Karpas-422 (cell line): Measurements from ENCODE around the gene TSC2. TPM values are rescaled to one million over a fixed set of nuclear protein-coding genes. Genes with fewer than 3 reads are reported as not detected.
A peak's percentile ranks its signal among the peaks of the same experiment; 100 is the strongest.
"Not testable (repeated sequence)": the region's sequence is repeated elsewhere in the genome, so short reads cannot be mapped to it uniquely, and the experiment has no call there.

Experiments used
- DNase-seq: peaks from one replicate; pipeline ENCODE4 v3.0.0-alpha.2; 2015
- H2AFZ ChIP-seq: fragments of 200-600 bp; sonication (generic); 2 replicates; pipeline ENCODE4 v1.6.1; 2014; ENCODE audit warnings: antibody characterized with exemption, low read length, mixed read lengths
- H3K27ac ChIP-seq: fragments of 200-600 bp; sonication (generic); 2 replicates; pipeline ENCODE4 v1.5.1; 2014; ENCODE audit warnings: mild to moderate bottlenecking, low read length, moderate library complexity
- H3K27me3 ChIP-seq: fragments of 200-600 bp; sonication (generic); 2 replicates; pipeline ENCODE4 v1.6.1; 2014; ENCODE audit warnings: low read length, mixed read lengths
- H3K36me3 ChIP-seq: fragments of 200-600 bp; sonication (generic); 2 replicates; pipeline ENCODE4 v1.6.1; 2014; ENCODE audit warnings: low read length, mixed read lengths; ENCODE audit not compliant: insufficient read depth
- H3K4me1 ChIP-seq: fragments of 200-600 bp; sonication (generic); 2 replicates; pipeline ENCODE4 v1.6.1; 2014; ENCODE audit warnings: mild to moderate bottlenecking, low read length, mixed read lengths
- H3K4me2 ChIP-seq: fragments of 200-600 bp; sonication (generic); 2 replicates; pipeline ENCODE4 v1.6.1; 2014; ENCODE audit warnings: low read length, low read depth, mild to moderate bottlenecking; ENCODE audit not compliant: poor library complexity, severe bottlenecking
- H3K4me3 ChIP-seq: fragments of 200-600 bp; sonication (generic); 2 replicates; pipeline ENCODE4 v1.5.1; 2014; ENCODE audit warnings: mild to moderate bottlenecking, antibody characterized with exemption, low read length, mixed read lengths
- H3K79me2 ChIP-seq: fragments of 200-600 bp; sonication (generic); 2 replicates; pipeline ENCODE4 v1.6.1; 2014; ENCODE audit warnings: mild to moderate bottlenecking, low read length, mixed read lengths
- H3K9ac ChIP-seq: fragments of 200-600 bp; sonication (generic); 2 replicates; pipeline ENCODE4 v1.6.0; 2014; ENCODE audit warnings: low read length
- H3K9me2 ChIP-seq: fragments of 200-600 bp; sonication (generic), shearing (Covaris generic); replicated peaks from 2 replicates; pipeline ENCODE4 v1.6.0; 2014; ENCODE audit warnings: mild to moderate bottlenecking, low read length, moderate library complexity; ENCODE audit not compliant: insufficient read depth
- H3K9me3 ChIP-seq: fragments of 300-700, 200-600 bp; sonication (generic); 2 replicates; pipeline ENCODE4 v1.6.1; 2014; ENCODE audit warnings: low read length, mixed read lengths
- H4K20me1 ChIP-seq: fragments of 200-600 bp; sonication (generic); 2 replicates; pipeline ENCODE4 v1.6.1; 2014; ENCODE audit warnings: mild to moderate bottlenecking, antibody characterized with exemption, low read length, low read depth; ENCODE audit not compliant: insufficient read depth
- total RNA-seq: library from RNA; depleted of rRNA; stranded (reverse); fragments of >200 nt; shearing (Covaris generic); gene quantifications from 2 replicates; pipeline ENCODE4 v1.2.3, GENCODE V29; 2014; ENCODE audit warnings: low replicate concordance

The TSC2 gene
- total RNA-seq, 1 experiment from 2014 or later: 33.3 TPM

- peak overlapping the region; percentile 98 for H3K9ac ChIP-seq
- H3K4me3 ChIP-seq: peak overlapping the region; percentile 100
- H3K27me3 ChIP-seq: no peaks in the 10 kb centered on the region
- H2AFZ ChIP-seq: no peak overlapping the region
- no peak for DNase-seq
- H3K4me2 ChIP-seq: peak overlapping the region; percentile 93
- H3K79me2 ChIP-seq: peaks cover 69% of the 10 kb centered on the region
- H3K36me3 ChIP-seq: peaks cover 6% of the 10 kb centered on the region
- no peaks in the 10 kb centered on the region for H3K9me2 ChIP-seq
- H3K4me1 ChIP-seq: peaks cover 55% of the 10 kb centered on the region
- H4K20me1 ChIP-seq: peaks cover 60% of the 10 kb centered on the region
- H3K27ac ChIP-seq: peak overlapping the region; percentile 46; the same call in 1 of the 2 replicates
- H3K9me3 ChIP-seq: no peaks in the 10 kb centered on the region
These were observed 39.7 kb upstream of the TSC2 start for GRCh38 chr16:2008009-2008526.

- peaks cover 63% of the 10 kb centered on the region for H3K79me2 ChIP-seq
- H3K9ac ChIP-seq: peak overlapping the region; percentile 98
- H3K9me3 ChIP-seq: no peaks in the 10 kb centered on the region
- peaks cover 53% of the 10 kb centered on the region for H4K20me1 ChIP-seq
- peak overlapping the region; percentile 100 for H3K4me3 ChIP-seq
- no peaks in the 10 kb centered on the region for H3K9me2 ChIP-seq
- peak overlapping the region; percentile 93 for H3K4me2 ChIP-seq
- no peaks in the 10 kb centered on the region for H3K27me3 ChIP-seq
- H2AFZ ChIP-seq: no peak overlapping the region
- DNase-seq: peak; percentile 66
- peaks cover 55% of the 10 kb centered on the region for H3K4me1 ChIP-seq
- no peaks in the 10 kb centered on the region for H3K36me3 ChIP-seq
- H3K27ac ChIP-seq: peak overlapping the region; percentile 46; the same call in 1 of the 2 replicates
These were observed 39.1 kb upstream of the TSC2 start for GRCh38 chr16:2008631-2009163.

GRCh38 chr16:2009164-2009711 lies 38.5 kb upstream of the TSC2 start:
- no peak overlapping the region for H2AFZ ChIP-seq
- DNase-seq: no peak

GRCh38 chr16:2009791-2010510 lies 37.8 kb upstream of the TSC2 start, which contains the start of gene ZNF598:
Gene ZNF598, minus strand, starts transcription at chr16:2009821.
- Histone ChIP-seq H2AFZ (no peak within 1 kb of the TSS; the same call in 1 of the 2 replicates), H3K79me2 (peaks cover 56% of the 10 kb centered on the region), H3K9ac (peak within 1 kb of the TSS; percentile 98)

More at GRCh38 chr16:2009164-2009711, 38.5 kb upstream of the TSC2 start:
- peaks cover 62% of the 10 kb centered on the region for H3K79me2 ChIP-seq
- peak overlapping the region; percentile 100 for H3K4me3 ChIP-seq
- peaks cover 50% of the 10 kb centered on the region for H4K20me1 ChIP-seq
- peak overlapping the region; percentile 93 for H3K4me2 ChIP-seq
- no peaks in the 10 kb centered on the region for H3K36me3 ChIP-seq
- peak overlapping the region; percentile 46; the same call in 1 of the 2 replicates for H3K27ac ChIP-seq
- no peaks in the 10 kb centered on the region for H3K9me3 ChIP-seq
- H3K27me3 ChIP-seq: no peaks in the 10 kb centered on the region
- H3K9ac ChIP-seq: peak overlapping the region; percentile 98
- peaks cover 51% of the 10 kb centered on the region for H3K4me1 ChIP-seq
- H3K9me2 ChIP-seq: no peaks in the 10 kb centered on the region

GRCh38 chr16:2011726-2012125 lies 36.1 kb upstream of the TSC2 start:
- not testable (repeated sequence) for H3K9me2 ChIP-seq, H3K36me3 ChIP-seq, H3K27me3 ChIP-seq, H3K4me2 ChIP-seq, DNase-seq, H2AFZ ChIP-seq, H3K27ac ChIP-seq, H3K9ac ChIP-seq, H3K9me3 ChIP-seq, H3K4me3 ChIP-seq
- H3K79me2 ChIP-seq: peaks cover 38% of the 10 kb centered on the region
- H3K4me1 ChIP-seq: peaks cover 29% of the 10 kb centered on the region
- H4K20me1 ChIP-seq: peaks cover 26% of the 10 kb centered on the region

More at GRCh38 chr16:2009791-2010510, 37.8 kb upstream of the TSC2 start, which contains the start of gene ZNF598:
- H3K4me1 ChIP-seq: peaks cover 46% of the 10 kb centered on the region
- no peaks in the 10 kb centered on the region for H3K27me3 ChIP-seq
- peak within 1 kb of the TSS; percentile 57 for H3K27ac ChIP-seq
- H3K9me3 ChIP-seq: no peaks in the 10 kb centered on the region
- no peaks in the 10 kb centered on the region for H3K36me3 ChIP-seq
- peak; percentile 95 for DNase-seq
- no peaks in the 10 kb centered on the region for H3K9me2 ChIP-seq
- peak within 1 kb of the TSS; percentile 100 for H3K4me3 ChIP-seq
- peak within 1 kb of the TSS; percentile 93 for H3K4me2 ChIP-seq
- H4K20me1 ChIP-seq: peaks cover 42% of the 10 kb centered on the region

GRCh38 chr16:2013527-2013926 lies 34.3 kb upstream of the TSC2 start:
- Histone ChIP-seq H3K36me3 (no peaks in the 10 kb centered on the region), H3K4me1 (peaks cover 11% of the 10 kb centered on the region), H3K27me3 (no peaks in the 10 kb centered on the region), H3K4me2 (no peak overlapping the region), H3K4me3 (no peak overlapping the region), H3K9me3 (no peaks in the 10 kb centered on the region), H3K27ac (no peak overlapping the region), H3K9me2 (no peaks in the 10 kb centered on the region), H4K20me1 (peaks cover 8% of the 10 kb centered on the region), H3K9ac (no peak overlapping the region), H3K79me2 (peaks cover 20% of the 10 kb centered on the region), H2AFZ (no peak overlapping the region)
- DNase-seq: no peak

GRCh38 chr16:2015117-2015946 lies 32.5 kb upstream of the TSC2 start:
- no peaks in the 10 kb centered on the region for H3K9me3 ChIP-seq
- no peak overlapping the region for H3K27ac ChIP-seq
- H3K9me2 ChIP-seq: no peaks in the 10 kb centered on the region
- H3K27me3 ChIP-seq: no peaks in the 10 kb centered on the region
- H4K20me1 ChIP-seq: no peaks in the 10 kb centered on the region
- no peak overlapping the region for H3K4me3 ChIP-seq
- H3K79me2 ChIP-seq: peaks cover 5% of the 10 kb centered on the region
- no peak overlapping the region for H2AFZ ChIP-seq
- peaks cover 6% of the 10 kb centered on the region for H3K4me1 ChIP-seq
- H3K4me2 ChIP-seq: no peak overlapping the region
- no peak for DNase-seq
- H3K36me3 ChIP-seq: no peaks in the 10 kb centered on the region
- H3K9ac ChIP-seq: no peak overlapping the region
